A172 (cell line): ENCODE data around the gene C1orf53. TPM values are rescaled to one million over a fixed set of nuclear protein-coding genes. Genes with fewer than 3 reads are reported as not detected.

Experiments used
- DNase-seq: peaks from one replicate; pipeline ENCODE4 v3.0.0-alpha.2; 2015; ENCODE audit warnings: low spot score
- total RNA-seq: library from RNA; depleted of rRNA; stranded (reverse); fragments of >200 nt; shearing (Covaris generic); gene quantifications from 2 replicates; pipeline ENCODE4 v1.2.3, GENCODE V29; 2014; rRNA removed

C1orf53 gene
- total RNA-seq, 1 experiment from 2014 or later, result 34.3 TPM

GRCh38 chr1:197955486-197956394 lies 53.3 kb downstream of the C1orf53 start:
- DNase-seq, result no peak

Other genes starting within 250 kb of the C1orf53 start
- gene DENND1B, start 127.2 kb upstream of the C1orf53 start, total RNA-seq, result 16.1 and 17.7 TPM in 2 replicates
- 21.6 and 30.4 TPM in 2 replicates for gene LHX9, start 14.7 kb downstream of the C1orf53 start, total RNA-seq